Epidermal melanocyte (primary cell): ENCODE measurements around the gene CRIM1.

Experiments
- DNase-seq: peaks from one replicate; pipeline ENCODE4 v3.0.0; 2011; ENCODE audit warnings: low spot score; ENCODE audit not compliant: insufficient read length

The CRIM1 gene

DNA sequence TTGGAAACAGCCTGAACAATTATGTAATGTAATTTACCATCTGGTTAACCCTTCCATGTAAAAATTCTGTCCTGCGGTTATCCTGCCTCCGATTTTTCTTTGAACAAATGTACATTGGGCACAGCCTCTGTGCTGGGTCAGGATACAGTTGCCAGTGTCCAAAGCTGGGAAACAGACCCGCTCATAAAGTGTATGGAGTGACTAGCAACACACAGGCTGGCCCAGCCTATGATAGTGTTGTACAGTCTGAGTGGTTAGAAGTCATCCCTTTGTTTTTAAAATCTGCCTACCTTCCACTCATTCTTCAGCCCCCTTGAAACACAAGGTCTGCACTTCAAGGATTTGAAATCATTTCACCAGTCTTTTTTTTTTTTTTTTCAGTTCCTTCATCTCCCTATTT lies 192.3 kb downstream of the CRIM1 start:
- DNase-seq: no peak

DNA sequence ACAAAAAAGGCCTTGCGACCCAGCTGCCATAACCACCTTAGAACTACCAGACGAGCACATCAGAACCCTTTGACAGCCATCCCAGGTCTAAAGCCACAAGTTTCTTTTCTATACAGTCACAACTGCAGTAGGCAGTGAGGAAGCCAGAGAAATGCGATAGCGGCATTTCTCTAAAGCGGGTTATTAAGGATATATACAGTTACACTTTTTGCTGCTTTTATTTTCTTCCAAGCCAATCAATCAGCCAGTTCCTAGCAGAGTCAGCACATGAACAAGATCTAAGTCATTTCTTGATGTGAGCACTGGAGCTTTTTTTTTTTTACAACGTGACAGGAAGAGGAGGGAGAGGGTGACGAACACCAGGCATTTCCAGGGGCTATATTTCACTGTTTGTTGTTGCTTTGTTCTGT lies 193.6 kb downstream of the CRIM1 start:
- DNase-seq: no peak

DNA sequence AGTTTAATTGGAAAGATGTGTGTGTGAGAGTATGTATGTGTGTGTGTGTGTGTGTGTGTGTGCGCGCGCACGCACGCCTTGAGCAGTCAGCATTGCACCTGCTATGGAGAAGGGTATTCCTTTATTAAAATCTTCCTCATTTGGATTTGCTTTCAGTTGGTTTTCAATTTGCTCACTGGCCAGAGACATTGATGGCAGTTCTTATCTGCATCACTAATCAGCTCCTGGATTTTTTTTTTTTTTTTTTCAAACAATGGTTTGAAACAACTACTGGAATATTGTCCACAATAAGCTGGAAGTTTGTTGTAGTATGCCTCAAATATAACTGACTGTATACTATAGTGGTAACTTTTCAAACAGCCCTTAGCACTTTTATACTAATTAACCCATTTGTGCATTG lies 194.4 kb downstream of the CRIM1 start:
- no peak for DNase-seq

DNA sequence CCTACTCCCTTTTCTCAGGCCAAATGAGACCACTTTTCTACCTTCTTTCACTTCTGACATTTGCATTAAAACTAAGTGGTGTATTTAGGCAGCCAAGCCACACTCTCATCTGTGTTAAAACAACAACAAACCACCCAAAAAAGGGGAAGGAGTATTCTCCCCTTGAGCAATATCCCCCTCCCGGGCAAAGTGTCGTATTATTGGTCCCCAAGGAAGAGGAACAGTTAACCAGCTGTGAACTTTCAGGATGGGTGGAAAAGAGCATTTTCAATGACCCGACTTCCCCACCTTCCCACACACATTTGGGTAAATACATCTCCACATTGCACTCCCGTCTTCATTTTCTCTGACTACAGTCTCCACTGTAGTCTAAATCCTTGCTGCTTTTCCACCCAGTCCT lies 198.1 kb downstream of the CRIM1 start:
- DNase-seq: no peak

DNA sequence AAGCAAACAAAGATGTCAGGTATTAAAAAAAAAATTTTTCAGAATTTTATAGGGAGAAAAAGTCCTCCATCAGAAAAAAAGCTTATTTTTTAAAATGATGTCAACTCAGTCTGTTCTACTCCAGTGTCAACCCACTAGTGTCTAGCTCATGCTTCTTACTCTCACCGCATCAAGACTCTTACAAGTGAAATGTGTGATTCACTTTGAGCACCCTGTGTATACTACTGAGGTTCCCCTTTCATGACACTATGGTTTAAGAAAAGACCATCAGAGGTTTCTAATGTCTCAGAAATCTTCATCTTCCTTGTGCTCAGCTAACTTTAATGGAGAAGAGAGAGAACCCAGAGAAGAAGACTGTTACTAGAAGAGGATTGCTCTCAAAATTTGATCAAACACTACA lies 199.0 kb downstream of the CRIM1 start:
- no peak for DNase-seq

DNA sequence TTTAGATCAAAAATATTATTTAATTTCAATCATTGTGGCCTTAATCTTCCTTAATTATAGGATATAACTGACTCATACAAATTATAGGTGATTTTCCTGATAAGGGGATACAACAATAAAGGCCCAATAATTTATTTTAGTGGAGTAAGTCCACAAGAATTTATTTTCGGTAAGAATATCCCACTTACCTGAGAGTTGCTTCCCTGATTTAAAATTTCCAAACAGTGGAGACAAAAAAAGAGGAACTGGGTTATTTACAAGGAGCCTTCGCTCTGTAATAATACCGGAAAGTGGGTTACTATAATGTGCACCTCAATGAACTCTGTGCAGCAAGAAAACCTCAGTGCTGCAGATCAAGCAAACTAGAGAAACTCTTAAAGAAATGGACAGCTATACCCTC lies 200.2 kb downstream of the CRIM1 start:
- no peak for DNase-seq

DNA sequence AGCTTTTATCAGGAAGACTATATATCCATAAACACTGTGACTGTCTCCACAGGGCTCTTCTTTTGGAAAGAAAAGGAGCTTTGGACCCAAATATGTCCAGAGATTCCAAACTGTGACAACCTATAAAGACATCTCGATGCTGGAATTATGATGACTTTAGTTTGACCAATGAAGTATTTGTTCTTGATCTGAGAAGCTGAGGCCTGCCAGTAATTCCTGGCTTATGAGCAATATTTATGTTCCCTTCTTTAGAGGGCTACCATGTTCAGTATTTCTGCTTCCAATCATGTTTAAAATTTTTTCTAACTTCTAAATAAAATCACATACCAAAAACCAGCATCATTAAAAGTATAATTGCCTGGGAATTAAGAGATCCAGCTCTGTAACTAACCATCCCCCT lies 201.3 kb downstream of the CRIM1 start:
- DNase-seq: no peak

DNA sequence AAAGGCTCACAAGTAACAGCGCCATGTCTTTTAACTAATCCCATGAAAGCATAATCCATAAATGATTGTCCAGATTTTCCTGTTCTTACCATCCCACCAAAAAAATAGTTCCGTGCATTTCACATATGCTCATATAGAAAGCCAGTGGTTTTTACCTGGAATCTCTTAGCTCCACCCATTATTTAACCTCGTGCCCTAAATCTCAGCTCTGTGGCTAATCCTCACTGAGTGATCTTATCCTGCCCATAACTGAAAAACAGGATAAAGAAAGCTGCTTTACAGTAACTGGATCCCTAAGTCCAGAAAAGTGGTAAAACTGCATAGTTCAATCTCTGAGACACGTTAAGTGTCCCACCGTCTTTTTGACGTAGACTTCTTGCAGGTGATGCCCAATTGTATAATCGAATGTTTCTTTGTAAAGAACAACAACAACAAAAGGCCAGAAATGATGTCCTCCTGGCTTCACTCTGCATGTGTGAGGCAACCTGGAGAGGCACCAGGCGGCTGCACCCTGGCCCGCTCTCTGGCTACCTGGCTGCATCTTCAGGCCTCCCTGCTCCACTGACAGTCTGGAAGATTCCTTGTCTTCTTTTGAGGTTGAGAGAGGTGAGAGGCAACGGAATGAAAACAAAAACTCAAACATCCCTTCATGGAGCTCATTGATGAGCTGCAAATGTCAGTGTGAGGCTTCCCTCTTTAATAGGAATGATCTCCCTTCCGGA lies 203.8 kb downstream of the CRIM1 start:
- DNase-seq: no peak

DNA sequence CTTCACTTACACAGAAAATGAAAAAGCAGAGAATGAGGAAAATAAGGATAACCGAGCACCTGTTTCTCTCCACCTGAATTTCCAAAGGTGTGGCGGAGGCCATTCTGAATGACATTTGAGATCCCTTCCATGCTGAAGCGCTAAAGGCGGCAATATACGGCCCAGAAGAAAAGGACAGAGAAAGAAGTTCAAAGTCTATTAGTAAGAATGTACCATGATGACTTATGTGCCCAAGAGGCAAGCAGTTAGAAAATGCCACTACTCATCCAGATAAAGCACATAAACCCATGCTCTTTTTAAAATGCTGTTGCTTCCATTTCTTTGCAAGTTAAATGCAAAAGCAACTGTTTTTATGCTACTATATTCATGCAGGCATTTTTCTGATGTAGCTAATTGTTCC lies 205.1 kb downstream of the CRIM1 start:
- no peak for DNase-seq

DNA sequence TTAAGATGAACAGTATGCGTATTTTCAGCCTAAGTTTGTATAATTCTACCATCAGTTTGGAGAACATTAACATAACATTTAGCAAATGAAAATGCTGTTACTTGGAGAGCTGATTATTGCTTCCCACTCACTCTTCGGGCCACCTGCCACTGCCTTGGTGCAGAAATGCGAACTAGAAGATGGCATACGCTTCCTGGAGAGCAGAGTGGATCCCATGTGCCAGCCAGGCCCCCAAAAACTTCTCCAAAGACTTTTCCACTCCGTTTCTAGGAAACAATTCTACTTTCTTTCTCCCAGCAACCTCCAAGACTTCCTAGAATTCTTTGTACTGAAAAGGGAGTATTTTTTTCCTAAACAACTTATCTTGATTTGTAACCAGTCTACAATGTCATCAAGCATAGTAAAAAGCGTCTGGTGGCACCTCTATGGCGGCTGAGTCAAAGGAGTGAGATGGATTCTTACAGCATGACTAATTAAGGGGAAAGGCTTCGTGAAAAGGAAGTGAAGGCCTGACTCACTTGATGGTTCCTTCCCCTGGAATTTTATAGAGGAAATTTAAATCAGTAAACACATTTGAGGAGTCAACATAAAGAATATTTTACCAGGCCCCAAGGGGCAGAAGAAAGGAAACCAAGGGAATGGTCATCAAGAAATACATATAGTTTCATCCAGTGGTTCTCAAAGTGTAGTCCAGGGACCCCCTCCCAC lies 205.8 kb downstream of the CRIM1 start:
- DNase-seq: peak; percentile 23

DNA sequence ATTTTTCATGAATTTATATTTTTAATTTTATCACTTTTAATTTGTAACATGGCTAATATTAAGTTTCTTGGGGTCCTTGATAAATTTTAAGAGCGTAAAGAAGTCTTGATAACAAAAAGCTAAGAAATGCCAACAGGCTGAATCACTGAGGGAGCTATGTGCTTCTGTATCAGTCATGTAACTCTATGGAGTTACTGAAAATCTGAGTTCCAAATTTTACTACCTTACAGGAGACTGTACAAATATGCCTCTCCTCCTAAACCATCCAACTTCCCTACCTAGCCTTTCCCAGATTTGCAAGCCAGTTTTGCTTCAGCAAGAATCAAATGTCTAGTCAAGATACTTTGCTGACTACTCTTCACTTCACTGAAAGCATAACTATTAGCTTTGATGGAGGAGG lies 206.7 kb downstream of the CRIM1 start:
- no peak for DNase-seq

DNA sequence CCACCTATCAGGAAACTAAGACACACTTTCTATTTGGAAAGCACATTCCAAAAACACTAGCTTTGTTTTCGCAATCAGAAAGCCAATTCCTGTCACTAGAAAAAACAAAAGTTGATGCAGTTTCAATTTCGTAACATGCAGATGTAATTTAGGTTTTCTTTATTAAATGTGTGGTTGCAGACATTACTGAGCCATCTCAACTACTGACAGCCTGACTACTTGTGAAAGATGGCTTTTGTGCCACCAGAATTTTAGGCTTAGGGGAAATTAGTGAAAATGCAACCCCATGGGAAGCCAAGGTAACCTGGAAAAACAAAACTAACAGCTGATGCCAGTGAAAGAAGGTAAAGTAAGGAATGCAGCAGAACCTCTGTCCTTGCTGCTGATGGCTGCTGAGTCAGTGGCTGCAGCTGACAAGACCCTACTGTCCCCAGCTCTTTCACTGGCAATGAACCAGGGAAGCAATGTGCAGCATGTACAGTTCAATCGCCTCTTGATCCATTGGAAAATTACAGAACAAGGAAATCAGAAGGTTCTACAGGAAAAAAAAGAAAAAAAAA lies 207.5 kb downstream of the CRIM1 start:
- no peak for DNase-seq

DNA sequence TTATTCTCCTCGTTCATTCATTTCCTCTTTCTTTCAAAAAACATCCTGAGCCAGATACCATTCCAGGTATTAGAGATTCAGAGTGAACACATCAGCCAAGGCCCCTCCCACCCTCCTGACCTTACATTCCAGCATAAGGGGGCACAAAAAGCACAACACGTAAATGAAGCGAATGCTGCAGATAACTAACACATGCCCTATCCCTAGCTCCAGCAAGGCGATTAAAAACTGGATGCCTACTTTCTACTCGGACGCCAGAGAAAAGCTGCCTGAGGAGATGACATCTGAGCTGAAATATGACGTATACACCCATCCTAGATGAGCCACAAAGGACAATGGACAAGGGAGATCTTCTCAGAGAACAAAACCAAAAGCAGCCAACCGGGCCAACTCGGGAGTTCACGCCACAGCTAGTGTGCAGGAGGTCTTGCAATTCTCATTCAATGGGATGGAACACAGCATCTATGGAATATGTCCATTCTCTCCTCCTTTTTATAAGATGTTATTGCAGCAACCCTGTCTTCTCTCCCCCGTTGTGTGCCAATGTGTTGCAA lies 208.9 kb downstream of the CRIM1 start:
- no peak for DNase-seq

DNA sequence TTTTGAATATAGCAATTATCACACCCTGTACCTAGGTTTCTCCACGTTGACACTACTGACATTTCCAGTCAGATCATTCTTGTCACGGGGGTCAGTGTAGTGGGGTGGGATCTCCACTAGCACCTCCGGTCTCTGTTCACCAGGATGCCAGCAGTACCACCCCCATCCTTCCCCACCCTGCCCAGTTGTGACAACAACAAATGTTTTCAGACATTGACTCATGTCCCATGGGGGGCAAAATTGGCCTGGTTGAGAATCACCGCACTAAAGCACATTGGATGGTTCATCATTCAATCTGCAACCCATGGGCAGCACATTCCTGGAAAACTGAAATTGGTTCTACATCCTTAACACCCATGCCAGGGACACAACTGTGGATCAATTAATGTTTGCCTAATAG lies 210.1 kb downstream of the CRIM1 start:
- no peak for DNase-seq

DNA sequence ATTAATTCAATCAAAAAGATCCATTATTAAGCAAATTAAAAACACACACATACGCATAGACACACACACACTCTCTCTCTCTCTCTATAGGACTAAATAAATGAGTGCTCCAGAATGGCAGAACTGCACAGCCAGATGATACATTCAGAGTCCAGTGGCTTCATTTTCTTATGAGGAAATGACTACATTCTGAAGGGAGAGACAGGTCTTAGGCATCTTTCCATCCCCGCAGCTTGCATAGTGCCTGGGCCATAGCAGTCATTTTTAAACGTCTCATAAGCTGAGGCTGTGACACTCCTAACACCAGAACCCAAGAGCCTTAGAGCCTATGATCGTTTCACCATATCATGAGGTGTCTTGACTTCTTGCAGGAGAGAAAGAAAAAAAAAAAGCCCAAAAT lies 211.3 kb downstream of the CRIM1 start:
- no peak for DNase-seq

DNA sequence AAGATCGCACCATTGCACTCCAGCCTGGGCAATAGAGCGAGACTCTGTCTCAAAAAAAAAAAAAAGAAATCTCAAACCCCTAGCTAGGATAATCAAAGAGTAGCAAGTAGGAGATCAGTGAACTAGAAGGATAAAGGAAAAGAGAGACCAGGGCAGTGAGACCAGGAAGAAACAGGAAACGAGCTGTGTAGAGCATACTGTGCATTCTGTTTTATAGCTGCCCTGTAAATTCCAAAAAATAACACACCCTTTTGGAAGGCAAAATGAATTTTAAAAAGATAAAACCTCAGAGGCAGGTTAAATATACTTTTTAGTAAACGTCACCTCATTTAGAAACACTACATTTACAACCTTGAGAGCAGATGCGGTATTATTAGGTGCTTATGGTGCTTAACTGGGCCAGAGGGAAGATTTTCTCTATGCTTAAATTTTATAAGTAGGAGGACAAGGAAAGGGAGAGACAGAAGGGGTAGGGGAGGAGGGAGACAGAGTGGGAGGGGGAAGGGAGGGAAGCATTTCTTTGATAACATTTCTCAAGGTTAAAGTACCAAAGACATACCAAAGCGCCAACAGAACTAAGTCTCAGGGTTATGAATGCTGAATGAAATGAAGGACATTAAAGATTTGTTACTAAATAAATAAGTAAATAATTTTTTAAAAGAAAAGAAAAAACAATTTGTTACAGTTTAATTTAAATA lies 212.3 kb downstream of the CRIM1 start:
- DNase-seq: no peak

DNA sequence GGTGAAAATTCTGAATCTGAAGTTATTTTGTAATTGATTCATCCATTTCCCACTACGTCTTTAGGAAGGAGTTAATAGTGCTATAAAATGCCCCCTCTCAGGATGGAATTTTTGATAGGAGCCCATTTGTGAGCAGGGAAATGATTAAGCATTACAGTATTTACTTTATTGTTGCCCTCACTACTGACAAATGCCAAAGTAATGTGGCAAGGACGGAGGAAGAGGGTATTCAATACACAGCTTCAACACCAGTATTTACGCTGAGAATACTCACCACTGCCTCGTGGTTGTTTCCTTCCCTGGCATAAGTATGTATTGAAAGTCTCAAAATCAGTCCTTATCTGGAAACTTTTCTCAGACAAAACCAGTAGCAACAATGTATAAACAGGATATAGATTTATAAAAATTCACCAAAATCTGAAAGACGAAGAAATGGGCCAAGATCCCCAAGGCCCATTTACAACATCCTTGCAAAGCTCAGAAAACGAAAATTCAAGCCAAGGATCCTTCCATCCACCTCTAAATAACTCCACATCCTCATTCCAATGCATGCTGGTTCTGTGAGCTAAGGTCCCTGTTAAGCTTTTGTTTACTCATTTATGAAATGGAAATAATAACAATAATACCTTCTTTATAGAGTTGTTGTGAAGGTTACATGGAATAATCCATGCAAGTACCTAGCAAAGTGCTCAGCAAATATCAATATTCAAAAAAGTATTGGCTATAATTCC lies 213.1 kb downstream of the CRIM1 start:
- no peak for DNase-seq

DNA sequence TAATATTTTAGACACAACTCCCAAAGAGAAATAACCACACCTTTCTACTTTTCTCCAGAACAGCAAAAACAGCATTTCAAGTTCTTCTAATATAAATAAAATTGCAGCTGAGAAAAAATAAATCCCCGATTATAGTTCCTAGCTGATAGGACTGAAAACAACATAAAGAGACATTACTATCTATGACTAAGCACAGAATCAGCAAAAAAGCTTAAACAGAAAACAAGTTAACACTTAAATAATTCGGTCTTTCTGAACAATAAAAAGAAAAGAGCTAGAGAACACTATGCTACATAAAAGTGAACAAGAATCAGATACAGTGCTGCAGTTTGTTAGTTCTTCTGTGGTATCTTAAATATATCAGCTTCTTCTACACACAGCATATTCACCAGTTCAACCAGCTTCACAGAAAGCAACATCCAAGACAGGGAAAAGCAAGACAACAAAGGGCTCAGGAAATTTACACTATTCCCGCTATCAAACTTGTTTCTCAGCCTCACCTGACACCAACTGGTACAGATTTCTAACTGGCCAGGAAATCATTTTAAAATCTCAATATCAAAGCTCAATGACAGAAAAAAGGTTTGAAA lies 213.8 kb downstream of the CRIM1 start:
- no peak for DNase-seq

DNA sequence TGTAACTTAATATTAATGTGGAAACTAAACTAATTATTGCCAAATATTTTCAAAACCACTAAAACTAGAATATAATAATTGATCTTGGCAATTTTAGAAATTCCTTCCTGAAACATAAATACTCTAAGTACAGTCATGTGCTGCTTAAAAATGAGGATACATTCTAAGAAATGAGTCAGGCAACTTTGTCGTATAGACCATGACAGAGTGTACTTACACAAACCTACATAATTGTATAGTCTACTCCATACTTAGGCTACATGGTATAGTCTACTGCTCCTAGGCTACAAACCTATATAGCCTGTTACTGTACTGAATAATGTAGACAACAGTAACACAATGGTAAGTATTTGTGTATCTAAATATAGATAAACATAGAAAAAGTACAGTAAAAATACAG lies 214.8 kb downstream of the CRIM1 start:
- DNase-seq: no peak

DNA sequence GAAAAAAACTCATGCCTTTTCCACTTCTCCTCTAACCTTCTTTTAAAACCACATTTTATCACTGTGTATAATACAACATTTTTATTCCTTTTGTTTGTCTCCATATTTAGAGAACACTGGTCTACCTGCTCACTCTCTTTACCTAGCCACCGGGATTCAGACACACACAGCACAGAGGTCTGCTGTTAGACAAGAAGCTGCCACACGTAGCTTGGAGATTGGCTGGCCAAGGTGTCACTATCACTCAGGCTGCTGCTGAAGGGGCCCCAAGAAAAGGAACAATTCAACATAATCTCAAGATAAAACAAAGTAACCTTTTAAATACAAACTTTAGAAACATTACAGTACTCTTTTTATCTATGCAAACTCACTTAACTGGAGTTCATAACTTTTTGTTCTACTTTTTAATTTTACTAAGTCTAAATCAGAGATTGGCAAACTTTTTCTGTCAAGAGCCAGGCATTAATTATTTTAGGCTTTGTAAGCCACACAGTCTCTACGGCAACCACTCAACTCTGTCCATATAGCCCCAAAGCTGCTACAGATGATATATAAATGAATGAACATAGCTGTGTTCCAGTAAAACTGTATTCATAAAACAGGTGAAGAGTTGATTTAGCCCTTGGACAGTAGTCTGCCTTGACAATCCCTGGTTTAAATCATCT lies 216.6 kb downstream of the CRIM1 start:
- no peak for DNase-seq

DNA sequence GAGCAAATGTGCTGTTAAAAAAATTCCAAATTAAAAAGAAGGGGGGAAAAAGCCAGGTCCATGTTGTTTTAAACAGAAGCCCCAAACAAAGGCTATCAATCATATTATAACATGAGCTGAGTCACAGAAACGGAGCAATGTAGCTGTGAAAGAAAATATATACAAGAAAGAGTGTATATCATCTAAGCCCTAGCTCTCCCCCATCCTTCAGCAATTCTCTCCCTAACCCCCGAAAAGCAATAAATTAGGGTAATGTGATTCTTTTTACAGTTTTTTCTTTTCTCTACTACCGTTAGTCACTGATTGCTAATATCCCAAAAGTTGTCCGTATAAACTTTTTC lies 217.1 kb downstream of the CRIM1 start:
- no peak for DNase-seq
